Measurements from ENCODE around the gene TGFBR3L. TPM values are rescaled to one million over a fixed set of nuclear protein-coding genes. Genes with fewer than 3 reads are reported as not detected.

The TGFBR3L gene
- total and polyA plus RNA-seq, 10 of the 15 experiments (the other 5 are each of a cell fraction or from before 2014, with no cell fraction given) = 0.20 to 0.23 TPM; not detected in 8

- no peak overlapping the region for H3K9ac ChIP-seq (ENCODE audit: control insufficient read depth, insufficient read depth, low read length)
- H3K79me2 ChIP-seq (ENCODE audit: control insufficient read depth, insufficient read depth, low read length) = no peaks in the 10 kb centered on the region
- H2AFZ ChIP-seq (ENCODE audit: control insufficient read depth, low read depth, low read length) = no peak overlapping the region
- DNase-seq (ENCODE audit: low read depth, low spot score) (no peak), FAIRE-seq (no peak), ATAC-seq (no peak)
- intact Hi-C loops (cut with micrococcal nuclease; ENCODE audit: unreplicated experiment) (no loop called here), in situ Hi-C loops (cut with MboI) (no loop called here)
- no peaks in the 10 kb centered on the region for H4K20me1 ChIP-seq (ENCODE audit: control insufficient read depth, insufficient read depth)
- TF ChIP-seq POLR2AphosphoS5 (IDR thresholded peaks at IDR 0.05; ENCODE audit: low read length) = no peak
- no peak for TF ChIP-seq TCF3 (IDR thresholded peaks at IDR 0.05; ENCODE audit: borderline replicate concordance, insufficient read depth, low read depth, low read length)
- TF ChIP-seq RELA (IDR thresholded peaks at IDR 0.05; ENCODE audit: borderline replicate concordance, partially characterized antibody) = no peak
- TF ChIP-seq ATF2 (IDR thresholded peaks at IDR 0.05; ENCODE audit: low read length) = no peak
- TF ChIP-seq CHD2 (IDR thresholded peaks at IDR 0.05; ENCODE audit: borderline replicate concordance, low read depth, low read length) = no peak
- no peak for TF ChIP-seq ETV6 (conservative IDR thresholded peaks at IDR 0.05 in 1 of 2, IDR thresholded peaks at IDR 0.05 in 1 of 2; ENCODE audit: borderline replicate concordance in 1 of 2, low read depth in 1 of 2)
- no peak for TF ChIP-seq POLR2AphosphoS2 (IDR thresholded peaks at IDR 0.05; ENCODE audit: low read depth, low read length)
- TF ChIP-seq NKRF (conservative IDR thresholded peaks at IDR 0.05) = no peak
- 47% methylated on average over 30 of the region's 53 CpGs for WGBS (ENCODE audit: insufficient coverage, insufficient replicate concordance, low lambda C conversion rate, missing lambda C conversion rate)
- H3K4me2 ChIP-seq (ENCODE audit: control insufficient read depth, insufficient read depth) = no peak overlapping the region
- POLR2A ChIA-PET = no interaction called here
- H3K4me3 ChIP-seq = no peak overlapping the region
- H3K27me3 ChIP-seq (replicated peaks in 1 of 2; ENCODE audit: control insufficient read depth in 2 of 2, insufficient read depth in 2 of 2, low read length in 1 of 2) = peaks cover 2 to 3% of the 10 kb centered on the region in 2 experiments; a peak in 2 of 4 replicates
- peaks cover 12% of the 10 kb centered on the region; the same call in 1 of the 2 replicates for H3K4me1 ChIP-seq (ENCODE audit: control insufficient read depth, insufficient read depth, low read length)
- H3K36me3 ChIP-seq (ENCODE audit: control insufficient read depth in 2 of 2, insufficient read depth in 2 of 2, low read length in 1 of 2) = no peaks in the 10 kb centered on the region
- BruUV-seq (replicated peaks) = no TSS peak
- RAD21 ChIA-PET (ENCODE audit: unreplicated experiment) = no interaction called here
- no peak overlapping the region for H3K27ac ChIP-seq (ENCODE audit: control insufficient read depth, insufficient read depth)
- H3K9me3 ChIP-seq (replicated peaks; ENCODE audit: control insufficient read depth, insufficient read depth, low read length) = no peaks in the 10 kb centered on the region; the same call in 2 of the 3 replicates
- CTCF ChIA-PET = interaction anchor here (1.2 kb wide), 1 partner anchor 10 kb away, joined by 3 read pairs; no protein-coding TSS in a partner anchor
- SMC1A ChIA-PET (ENCODE audit: uncharacterized antibody, unreplicated experiment) = no interaction called here
Measured at GRCh38 chr19:7873304-7874075, 41.1 kb upstream of the TGFBR3L start.

Measured in GM12878 (cell line).